Right kidney (tissue), 9 donors: ENCODE results near the gene NEIL3.

Experiments
- DNase-seq: peaks from one replicate; pipeline ENCODE4 v3.0.0-alpha.2; 2016
- long read RNA-seq, 8 donors: transcript quantifications; one replicate each; lab custom pipeline, GENCODE V29; 2026

Gene NEIL3, protein sequence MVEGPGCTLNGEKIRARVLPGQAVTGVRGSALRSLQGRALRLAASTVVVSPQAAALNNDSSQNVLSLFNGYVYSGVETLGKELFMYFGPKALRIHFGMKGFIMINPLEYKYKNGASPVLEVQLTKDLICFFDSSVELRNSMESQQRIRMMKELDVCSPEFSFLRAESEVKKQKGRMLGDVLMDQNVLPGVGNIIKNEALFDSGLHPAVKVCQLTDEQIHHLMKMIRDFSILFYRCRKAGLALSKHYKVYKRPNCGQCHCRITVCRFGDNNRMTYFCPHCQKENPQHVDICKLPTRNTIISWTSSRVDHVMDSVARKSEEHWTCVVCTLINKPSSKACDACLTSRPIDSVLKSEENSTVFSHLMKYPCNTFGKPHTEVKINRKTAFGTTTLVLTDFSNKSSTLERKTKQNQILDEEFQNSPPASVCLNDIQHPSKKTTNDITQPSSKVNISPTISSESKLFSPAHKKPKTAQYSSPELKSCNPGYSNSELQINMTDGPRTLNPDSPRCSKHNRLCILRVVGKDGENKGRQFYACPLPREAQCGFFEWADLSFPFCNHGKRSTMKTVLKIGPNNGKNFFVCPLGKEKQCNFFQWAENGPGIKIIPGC
- long read RNA-seq, donor 1, partial matches to known transcripts, result 0 of 3 reads
- long read RNA-seq, donor 1, other reads (novel, unspliced or antisense), result 0 of 3 reads
- long read RNA-seq, donor 2, partial matches to known transcripts, result 0 of 2 reads
- long read RNA-seq, donor 2, other reads (novel, unspliced or antisense), result 0 of 2 reads
- long read RNA-seq, donor 3, result 0 reads
- long read RNA-seq, donor 4, result 0 reads
- long read RNA-seq, donor 5, partial matches to known transcripts, result 0 of 1 reads
- long read RNA-seq, donor 5, other reads (novel, unspliced or antisense), result 0 of 1 reads
- long read RNA-seq, donor 6, result 0 reads
- long read RNA-seq, donor 7, partial matches to known transcripts, result 0 of 1 reads
- long read RNA-seq, donor 7, other reads (novel, unspliced or antisense), result 0 of 1 reads
- long read RNA-seq, donor 8, partial matches to known transcripts, result 0 of 1 reads
- long read RNA-seq, donor 8, other reads (novel, unspliced or antisense), result 0 of 1 reads

GRCh38 chr4:177309522-177310371 lies at the start of gene NEIL3:
NEIL3 (plus strand) TSS chr4:177309874; CDS start chr4:177309954, 80 bp downstream.
- DNase-seq, result peak; percentile 94

GRCh38 chr4:177263818-177264217 lies 45.9 kb upstream of the NEIL3 start:
- DNase-seq, result no peak

DNA sequence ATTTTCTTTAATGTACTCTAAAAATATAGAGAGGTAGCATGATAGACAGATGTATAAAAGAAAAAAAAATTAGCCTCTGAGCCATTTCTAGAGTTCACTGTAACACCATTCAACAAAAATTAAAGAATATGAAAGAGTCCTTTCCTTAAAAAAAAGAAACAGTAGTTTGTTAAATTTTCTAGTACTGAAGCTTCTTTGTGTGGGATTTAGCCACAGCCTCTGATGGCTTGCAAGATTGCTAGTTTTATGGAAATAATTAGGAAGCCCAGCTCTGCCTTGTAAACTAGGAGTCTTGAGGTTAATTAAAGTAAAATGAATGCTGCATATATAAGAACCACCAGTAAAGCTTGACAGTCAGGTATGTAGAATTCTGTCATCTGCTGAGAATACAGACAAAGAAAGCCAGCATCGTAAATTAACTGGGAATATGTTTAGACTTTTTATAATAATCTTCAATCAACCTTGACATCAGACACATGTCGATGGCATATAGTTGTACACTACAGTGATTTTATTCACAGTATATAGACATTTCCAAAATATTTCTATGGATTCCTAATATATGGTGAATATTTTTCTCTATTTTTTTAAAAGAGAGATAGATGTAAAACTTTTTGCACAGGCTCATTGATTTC lies 44.8 kb upstream of the NEIL3 start:
- no peak for DNase-seq

- DNase-seq, result no peak
Observed at GRCh38 chr4:177265729-177266128, 43.9 kb upstream of the NEIL3 start.

DNA sequence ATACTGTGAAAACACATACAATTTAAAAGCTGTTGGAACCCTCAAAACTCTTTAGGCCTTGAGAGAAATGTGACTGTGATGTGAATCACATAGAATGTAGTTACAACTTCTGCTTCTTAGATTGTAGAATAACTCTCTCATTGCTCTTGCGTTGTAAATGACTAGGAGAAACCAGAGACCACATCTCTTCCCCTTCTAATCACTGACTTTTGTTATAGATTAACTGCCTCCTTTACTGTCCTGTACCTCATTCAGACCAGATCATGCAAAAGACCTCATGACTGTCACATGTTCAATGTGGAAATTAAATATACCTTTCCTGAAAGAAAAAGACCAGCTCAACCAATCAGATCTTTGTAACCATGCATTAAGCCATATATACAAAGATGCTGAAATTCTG lies 43.2 kb upstream of the NEIL3 start:
- DNase-seq, result no peak

DNA sequence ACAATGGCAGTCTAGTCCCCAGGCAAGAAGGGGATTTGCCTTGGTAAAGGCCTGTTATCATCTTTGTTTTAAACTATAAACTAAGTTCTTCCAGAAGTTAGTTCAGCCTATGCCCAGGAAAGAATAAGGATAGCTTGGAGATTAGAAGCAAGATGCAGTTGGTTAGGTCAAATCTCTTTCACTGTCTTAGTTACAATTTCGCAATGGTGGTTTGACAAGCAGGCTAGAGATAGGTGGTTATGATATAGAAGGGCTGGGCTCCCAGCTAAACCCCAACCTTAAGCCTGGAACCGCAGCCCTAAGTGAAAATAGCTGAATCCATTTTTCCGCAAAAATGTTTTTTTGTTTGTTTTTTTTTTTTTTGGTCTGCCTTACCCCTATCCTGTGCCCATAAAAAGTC lies 41.8 kb upstream of the NEIL3 start:
- DNase-seq, result no peak

DNA sequence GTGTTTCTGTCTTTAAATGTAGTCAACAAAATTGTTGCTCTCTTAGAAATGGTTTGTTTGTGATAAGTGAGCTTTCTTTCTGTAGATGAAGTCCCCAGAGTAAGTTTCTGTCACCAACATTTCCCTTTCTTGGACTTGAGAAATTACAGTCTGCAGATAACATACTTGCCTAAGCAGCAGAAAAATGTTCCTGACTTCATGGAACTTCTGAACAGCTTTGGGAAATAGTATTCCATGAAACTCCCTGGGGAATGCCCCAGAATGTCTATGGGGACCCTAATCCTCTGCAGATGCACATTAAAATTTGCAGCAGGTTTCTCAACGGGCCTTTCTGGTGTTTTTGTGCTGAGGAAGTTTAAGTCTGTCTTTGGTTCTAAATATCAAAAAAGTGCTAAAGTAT lies 38.6 kb upstream of the NEIL3 start:
- no peak for DNase-seq

DNA sequence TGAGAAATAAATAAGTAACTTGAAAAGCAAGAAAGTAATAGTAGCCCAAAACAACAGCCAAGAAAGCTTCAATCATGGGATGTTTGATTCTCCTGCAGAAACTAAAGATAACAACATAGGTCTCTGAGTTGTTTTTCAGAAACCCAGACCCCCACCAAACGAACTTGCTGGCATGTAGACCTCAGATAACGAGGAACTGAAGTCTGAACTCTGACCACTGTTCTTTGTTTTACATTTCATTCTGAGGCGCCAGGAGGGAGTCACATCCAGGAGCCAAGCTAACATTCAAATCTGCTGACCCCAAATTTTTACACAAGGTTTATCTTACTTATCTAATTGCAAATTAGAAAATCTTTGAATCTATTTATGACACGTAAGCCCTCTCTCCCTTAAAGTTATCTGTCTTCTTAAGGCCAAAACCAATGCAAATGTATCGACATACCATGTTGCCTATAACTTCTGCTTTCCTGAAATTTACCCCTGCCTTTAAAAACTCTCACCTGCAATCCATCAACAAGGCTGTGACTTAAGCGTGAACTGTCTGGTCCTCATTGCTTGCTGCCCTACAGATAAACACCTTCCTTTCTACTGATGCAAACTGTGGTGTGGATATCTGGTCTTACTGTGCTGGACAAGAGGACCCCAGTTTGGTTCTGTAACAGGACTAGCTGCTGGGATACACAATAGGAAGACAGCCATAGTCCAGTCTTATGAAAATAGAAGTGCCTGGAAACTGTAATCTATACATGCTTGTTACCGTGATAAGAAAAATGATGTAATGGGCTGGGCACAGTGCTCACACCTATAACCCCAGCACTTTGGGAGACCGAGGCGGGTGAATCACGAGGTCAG lies 37.5 kb upstream of the NEIL3 start:
- no peak for DNase-seq

DNA sequence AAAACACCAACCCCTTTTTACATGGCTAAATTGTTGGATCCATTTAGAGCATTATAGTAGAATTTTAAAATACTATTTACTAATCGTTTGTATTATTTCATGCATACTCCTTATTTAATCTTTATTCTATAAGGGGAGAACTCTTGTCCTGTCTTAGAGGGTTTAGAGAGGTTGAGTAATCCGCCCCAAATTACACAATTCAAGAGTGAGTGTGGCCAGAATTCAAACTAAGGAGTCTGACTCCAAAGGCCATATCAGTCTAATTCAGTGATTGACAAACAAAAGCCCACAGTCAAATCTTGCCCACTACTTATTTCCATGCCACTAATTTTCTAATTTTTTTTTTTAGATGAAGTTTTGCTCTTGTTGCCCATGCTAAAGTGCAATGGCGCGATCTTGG lies 33.7 kb upstream of the NEIL3 start:
- DNase-seq, result no peak

DNA sequence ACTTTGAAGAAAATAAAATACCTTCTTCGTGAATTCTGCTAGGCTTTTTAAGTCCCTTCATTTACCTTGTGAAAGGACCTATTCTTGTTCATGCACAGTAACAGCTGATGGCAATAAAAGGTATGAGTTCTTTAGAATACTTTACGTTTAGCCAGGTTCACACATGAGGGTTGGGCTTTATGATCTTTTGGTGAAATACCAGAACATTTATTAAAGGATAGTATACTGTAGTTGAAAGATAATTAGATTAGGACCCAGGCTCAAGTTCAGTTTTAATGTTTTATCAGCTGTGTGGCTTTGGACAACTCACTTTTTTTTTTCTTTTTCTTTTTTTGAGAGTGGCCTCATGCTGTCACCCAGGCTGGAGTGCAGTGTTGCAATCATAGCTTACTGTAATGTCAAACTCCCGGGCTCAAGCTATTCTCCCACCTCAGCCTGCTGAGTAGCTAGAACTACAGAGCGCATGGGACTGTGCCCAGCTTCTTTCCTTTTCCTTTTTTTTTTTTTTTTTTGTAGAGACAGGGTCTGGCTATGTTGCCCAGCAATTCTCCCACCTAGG lies 28.2 kb upstream of the NEIL3 start:
- no peak for DNase-seq

GRCh38 chr4:177282284-177282835 lies 27.3 kb upstream of the NEIL3 start:
- no peak for DNase-seq

- no peak for DNase-seq
Observed at GRCh38 chr4:177283167-177283566, 26.5 kb upstream of the NEIL3 start.

DNA sequence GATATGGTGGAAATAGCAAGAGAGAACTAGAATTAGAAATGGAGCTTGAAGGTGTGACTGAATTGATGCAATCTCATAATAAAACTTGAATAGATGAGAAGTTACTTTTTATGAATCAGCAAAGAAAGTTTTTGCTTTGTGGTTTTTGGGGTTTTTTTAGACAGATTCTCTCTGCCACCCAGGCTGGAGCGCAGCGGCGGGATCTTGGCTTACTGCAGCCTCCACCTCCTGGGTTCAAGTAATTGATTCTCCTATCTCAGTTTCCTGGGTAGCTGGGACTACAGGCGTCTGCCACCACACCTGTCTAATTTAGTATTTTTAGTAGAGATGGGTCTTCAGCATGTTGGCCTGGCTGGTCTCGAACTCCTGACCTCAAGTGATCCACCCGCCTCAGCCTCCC lies 23.7 kb upstream of the NEIL3 start:
- no peak for DNase-seq

- no peak for DNase-seq
Observed at GRCh38 chr4:177287255-177287654, 22.4 kb upstream of the NEIL3 start.

DNA sequence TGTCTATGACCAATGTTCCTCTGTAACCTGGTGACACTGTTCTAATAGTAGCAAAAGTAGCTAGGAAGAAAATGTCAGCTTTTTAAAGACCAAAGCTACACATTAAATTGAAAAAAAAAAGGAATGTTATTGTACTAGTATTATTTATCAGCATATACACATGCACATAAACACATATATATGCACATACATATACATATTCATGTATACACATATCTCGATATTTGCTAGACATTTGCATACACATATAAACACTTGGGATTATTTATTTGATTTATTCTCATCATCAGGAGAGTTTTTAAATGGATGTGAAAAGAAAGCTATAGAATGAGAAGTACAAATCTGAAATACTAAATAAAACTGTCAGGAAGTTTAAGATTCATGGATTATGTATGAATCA lies 21.3 kb upstream of the NEIL3 start:
- no peak for DNase-seq

GRCh38 chr4:177290780-177291179 lies 18.9 kb upstream of the NEIL3 start:
- no peak for DNase-seq

GRCh38 chr4:177292171-177292570 lies 17.5 kb upstream of the NEIL3 start:
- DNase-seq, result no peak

DNA sequence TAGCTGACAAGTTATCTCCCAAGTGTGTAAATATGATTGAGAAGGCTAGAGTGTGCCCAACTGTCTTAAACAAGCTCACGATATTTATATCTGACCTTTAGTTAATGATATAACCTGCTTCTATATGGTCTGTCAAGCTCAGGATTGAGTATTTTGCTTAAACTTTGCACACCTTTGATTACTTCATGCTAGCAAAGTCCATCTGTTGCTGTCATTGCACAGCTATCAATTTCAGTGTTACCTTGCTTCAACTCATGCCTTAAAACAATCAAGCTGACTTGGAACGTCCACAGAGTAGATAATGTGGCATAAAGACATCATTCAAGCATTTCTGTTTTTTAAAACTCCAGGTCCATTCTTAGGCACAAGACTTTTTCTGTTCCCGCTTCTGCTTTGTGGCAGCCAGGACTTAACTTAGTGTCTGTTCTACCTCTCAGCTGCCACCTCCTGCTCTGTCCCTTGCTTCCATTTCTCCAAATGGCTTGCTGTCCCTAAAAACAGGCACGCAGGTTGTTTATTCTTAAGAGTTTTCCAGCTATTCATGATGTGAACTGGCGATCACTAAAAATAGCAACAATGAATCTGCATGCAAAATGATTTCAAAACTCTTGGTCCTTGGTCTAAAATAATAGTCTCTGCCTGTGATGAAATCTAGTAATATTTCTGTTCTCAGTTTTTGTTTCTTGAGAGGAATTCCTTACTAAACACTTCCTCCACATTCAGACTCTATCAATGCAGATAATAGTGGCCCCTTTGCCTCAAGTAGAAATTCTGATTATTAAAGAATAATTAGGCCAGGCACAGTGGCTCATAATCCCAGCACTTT lies 16.3 kb upstream of the NEIL3 start:
- DNase-seq, result no peak

DNA sequence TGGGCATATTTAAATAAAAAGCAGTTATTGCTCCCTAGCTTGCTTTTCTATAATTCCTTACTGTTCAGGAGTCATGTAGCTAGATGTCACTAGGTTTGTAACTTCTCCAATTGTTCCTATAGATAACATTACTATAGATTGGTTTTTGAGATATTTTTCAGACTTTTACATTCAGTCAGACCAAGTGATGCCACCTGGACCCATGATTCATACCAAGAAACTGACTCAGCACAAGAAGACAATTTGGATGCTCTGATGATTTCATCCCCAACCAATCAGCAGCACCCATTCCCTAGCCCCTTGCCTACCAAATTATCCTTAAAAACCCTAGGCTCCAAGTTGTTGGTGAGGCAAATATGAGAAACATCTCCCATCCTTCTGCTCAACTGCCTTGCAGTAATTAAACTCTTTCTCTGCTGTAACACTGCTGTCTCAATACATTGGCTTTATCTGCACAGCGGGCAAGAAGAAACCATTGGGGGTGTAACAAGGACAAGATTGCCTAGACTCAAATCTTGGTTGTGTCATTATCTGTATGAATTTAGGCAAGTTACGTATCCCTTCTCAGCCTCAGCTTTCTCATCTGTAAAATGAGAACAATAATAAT lies 11.8 kb upstream of the NEIL3 start:
- DNase-seq, result no peak
